Astrocyte of the cerebellum (primary cell): ENCODE results near the gene AJAP1.

ENCODE experiments used
- DNase-seq: peaks from one replicate; pipeline ENCODE4 v3.0.0-alpha.2; 2011; ENCODE audit warnings: low read depth
- H3K4me3 ChIP-seq: 2 replicates; pipeline ENCODE4 v1.5.1; 2011; ENCODE audit warnings: mild to moderate bottlenecking, low read depth, low read length, moderate library complexity
- CTCF ChIP-seq: IDR thresholded peaks from 2 replicates; pipeline ENCODE4 v1.5.1; 2012; ENCODE audit warnings: low read length, low read depth, moderate library complexity, mild to moderate bottlenecking; ENCODE audit errors: missing control alignments
- in situ Hi-C: cut with HindIII; loops from 2 replicates; pipeline ENCODE4 v1.10.0; 2017; ENCODE audit warnings: low sequenced_read_pairs

AJAP1 gene

GRCh38 chr1:4653796-4654725 lies at the start of gene AJAP1:
AJAP1 (plus strand) TSS chr1:4654609; CDS start chr1:4655426, 817 bp downstream.
- TF ChIP-seq CTCF = no peak
- no peak for DNase-seq
- in situ Hi-C loops = no loop called here
- H3K4me3 ChIP-seq = no peak within 1 kb of the TSS

- in situ Hi-C loops = no loop called here
- H3K4me3 ChIP-seq = no peak overlapping the region
- DNase-seq = no peak
- TF ChIP-seq CTCF = no peak
These were observed 49.3 kb upstream of the AJAP1 start for GRCh38 chr1:4605158-4605557.

GRCh38 chr1:4611563-4612341 lies 42.7 kb upstream of the AJAP1 start:
- in situ Hi-C loops = no loop called here
- no peak for TF ChIP-seq CTCF
- no peak for DNase-seq
- H3K4me3 ChIP-seq = no peak overlapping the region

GRCh38 chr1:4612991-4613390 lies 41.4 kb upstream of the AJAP1 start:
- no peak for DNase-seq

GRCh38 chr1:4613606-4614370 lies 40.6 kb upstream of the AJAP1 start:
- no peak for DNase-seq
- no peak for TF ChIP-seq CTCF
- in situ Hi-C loops = no loop called here
- H3K4me3 ChIP-seq = no peak overlapping the region

More at GRCh38 chr1:4612991-4613390, 41.4 kb upstream of the AJAP1 start:
- no peak for TF ChIP-seq CTCF
- no peak overlapping the region for H3K4me3 ChIP-seq
- in situ Hi-C loops = no loop called here

GRCh38 chr1:4614371-4615137 lies 39.9 kb upstream of the AJAP1 start:
- TF ChIP-seq CTCF = no peak
- in situ Hi-C loops = no loop called here
- H3K4me3 ChIP-seq = no peak overlapping the region
- no peak for DNase-seq
